Heart right ventricle (tissue), 16 donors: ENCODE measurements around the gene IL12A. TPM values are rescaled to one million over a fixed set of nuclear protein-coding genes. Genes with fewer than 3 reads are reported as not detected.

Experiments
- ATAC-seq, 8 donors: fragments of 200-7000 bp; cut with Tn5 transposase; one replicate each; pipeline ENCODE4 v1.9.1; 2020; ENCODE audit warnings: mild to moderate bottlenecking in 8 of 8, moderate library complexity in 8 of 8, moderate number of reproducible peaks in 1 of 8
- DNase-seq, 2 donors: peaks; one replicate each; pipeline ENCODE4 v3.0.0-alpha.2; 2020
- H3K27ac ChIP-seq, 10 donors: fragments of 200-600 bp; sonication (generic) in 2 of 10; one replicate each; pipeline versions ENCODE4 v1.5.0 to v1.8.0; 2020 to 2022; ENCODE audit warnings: mild to moderate bottlenecking in 3 of 10
- H3K27me3 ChIP-seq, 7 donors: fragments of 200-600 bp; one replicate each; pipeline ENCODE4 v1.8.0; 2021 to 2022; ENCODE audit warnings: mild to moderate bottlenecking in 2 of 7
- H3K36me3 ChIP-seq, 9 donors: fragments of 200-600 bp; sonication (generic) in 1 of 9; one replicate each; pipeline versions ENCODE4 v1.5.0 to v1.8.0; 2020 to 2022; ENCODE audit warnings: mild to moderate bottlenecking in 2 of 9
- H3K4me1 ChIP-seq, 9 donors: fragments of 200-600 bp; sonication (generic) in 1 of 9; one replicate each; pipeline versions ENCODE4 v1.5.0 to v1.8.0; 2020 to 2022; ENCODE audit warnings: mild to moderate bottlenecking in 4 of 9
- H3K4me3 ChIP-seq, 10 donors: fragments of 200-600 bp; sonication (generic) in 2 of 10; one replicate each; pipeline versions ENCODE4 v1.5.0 to v1.8.0; 2020 to 2022; ENCODE audit warnings: mild to moderate bottlenecking in 7 of 10, moderate library complexity in 2 of 10
- H3K9me3 ChIP-seq, 11 donors: fragments of 200-600 bp in 10 of 11; sonication (generic) in 2 of 11; one replicate each; pipeline versions ENCODE4 v1.5.0 to v1.8.0; 2013 to 2022; ENCODE audit warnings: mild to moderate bottlenecking in 2 of 11, control low read depth in 1 of 11, moderate library complexity in 1 of 11
- CTCF ChIP-seq, 9 donors: fragments of 200-600 bp; sonication (generic) in 2 of 9; IDR thresholded peaks; one replicate each; pipeline versions ENCODE4 v1.5.0 to v1.8.0; 2021 to 2022; ENCODE audit warnings: antibody characterized with exemption in 9 of 9, mild to moderate bottlenecking in 5 of 9, moderate library complexity in 1 of 9
- WGBS, 2 donors: extraction: QIAGEN DNeasy Blood & Tissue Kit; methylation state at CpG; one replicate each; pipeline ENCODE4 v1.1.7; 2013; ENCODE audit warnings: inconsistent platforms in 1 of 2; 5-methylcytosine and 5-hydroxymethylcytosine counted together
- intact Hi-C, 10 donors: fragments of 100-400 bp; cut with DNase I; formaldehyde crosslinking; loops; one replicate each; pipeline versions ENCODE4 v1.11.1 to v1.14.2; 2022
- polyA plus RNA-seq, 2 donors: library from polyadenylated mRNA; stranded (reverse); fragments of 200-250 nt; gene quantifications; one replicate each; pipeline ENCODE4 v1.2.3, GENCODE V29; 2013
- total RNA-seq, 10 donors: library from RNA; stranded (reverse); fragmentation: NEBNext Ultra II Directional in 3 of 10; extraction: Animal tissue kit (Norgen Biotek cat#: 25700) in 3 of 10; gene quantifications; one replicate each; pipeline versions ENCODE4 v1.2.1 to v1.2.4, GENCODE V29; 2021 to 2023
- donor health status: Arrhythmogenic right ventricular cardiomyopathy.
- donor health status: ischemic (EF 13 %, LVEDD 7.1; RV severe dilation, severe dysfunction).
- donor health status: healthy with polysubstance abuse.
- donor health status: DM: no; HTN: yes; CAD: no.
- donor health status: DM: no; HTN: no; CAD: no.
- donor health status: ischemic (EF 25% LVEDD 6.9; RV normal size, moderate dysfunction).
- donor health status: ischemic (EF 25% LVEDD 5.7; RV mildly dilated, moderate dysfunction).
- donor health status: healthy.
- donor health status: DM: yes; HTN: yes; CAD: no.
- donor health status: Ischemic cardiomyopathy.
- donor health status: ischemic (EF 35%, LVEDD 5.7; RV mildly dilated, moderate dysfunction).
- donor health status: nonischemic (EF 11% LVEDD 7.7; RV severe dilation, severe dysfunction).
- donor health status: DM: yes; HTN: yes; CAD: no.
- donor health status: PGD.
- donor health status: ischemic (EF 29% LVEDD 5.4; RV normal size, mild dysfunction).
- donor health status: nonischemic (EF 23%, LVEDD 6.1; RV moderate dilation, normal function).

The IL12A gene
- total and polyA plus RNA-seq, 12 donors = 0.53 to 2.3 (median 0.97) TPM; not detected in 1

- DNase-seq = no peak
- peaks cover 0 to 6% (median 0%) of the 10 kb centered on the region in 9 donors for H3K4me1 ChIP-seq
- no peaks in the 10 kb centered on the region for H3K9me3 ChIP-seq
- no peak overlapping the region for H3K4me3 ChIP-seq
- H3K27me3 ChIP-seq = no peaks in the 10 kb centered on the region
- ATAC-seq = no peak
- no peaks in the 10 kb centered on the region for H3K36me3 ChIP-seq
- no peak overlapping the region for H3K27ac ChIP-seq
- TF ChIP-seq CTCF (IDR thresholded peaks at IDR 0.05) = no peak
- 92% methylated on average over 4 of the region's 4 CpGs for WGBS, 2 donors
- intact Hi-C loops = no loop called here
These were observed 21.9 kb downstream of the IL12A start for GRCh38 chr3:160010578-160010977.

GRCh38 chr3:160012108-160012507 is 23.5 kb downstream of the IL12A start:
- TF ChIP-seq CTCF (IDR thresholded peaks at IDR 0.05) = no peak
- intact Hi-C loops = no loop called here
- H3K27ac ChIP-seq = no peak overlapping the region

GRCh38 chr3:160016972-160017371 is 28.3 kb downstream of the IL12A start:
- Histone ChIP-seq H3K4me3 (no peak overlapping the region), H3K27me3 (peaks cover 0 to 14% (median 0%) of the 10 kb centered on the region in 7 donors), H3K9me3 (no peaks in the 10 kb centered on the region), H3K4me1 (no peaks in the 10 kb centered on the region), H3K27ac (no peak overlapping the region), H3K36me3 (no peaks in the 10 kb centered on the region)
- no peak for TF ChIP-seq CTCF (IDR thresholded peaks at IDR 0.05)
- ATAC-seq (no peak), DNase-seq (no peak)
- intact Hi-C loops = no loop called here
- 74 to 94% methylated on average over 1 of the region's 1 CpG for WGBS, 2 donors

More at GRCh38 chr3:160012108-160012507, 23.5 kb downstream of the IL12A start:
- Histone ChIP-seq H3K36me3 (no peaks in the 10 kb centered on the region), H3K4me1 (no peaks in the 10 kb centered on the region), H3K4me3 (no peak overlapping the region), H3K27me3 (no peaks in the 10 kb centered on the region), H3K9me3 (no peaks in the 10 kb centered on the region)
- no peak for DNase-seq
- WGBS, 2 donors = 73 to 89% methylated on average over 2 of the region's 2 CpGs
- no peak for ATAC-seq

GRCh38 chr3:160018959-160019358 is 30.3 kb downstream of the IL12A start:
- Histone ChIP-seq H3K36me3 (no peaks in the 10 kb centered on the region), H3K4me3 (no peak overlapping the region), H3K9me3 (no peaks in the 10 kb centered on the region), H3K4me1 (no peaks in the 10 kb centered on the region), H3K27me3 (peaks cover 0 to 16% (median 0%) of the 10 kb centered on the region in 7 donors), H3K27ac (no peak overlapping the region)
- WGBS, 2 donors = 38 to 50% methylated on average over 5 of the region's 5 CpGs
- ATAC-seq = no peak
- intact Hi-C loops = no loop called here
- DNase-seq = no peak
- no peak for TF ChIP-seq CTCF (IDR thresholded peaks at IDR 0.05)
